ENCODE results near the gene DRAXIN. TPM values are rescaled to one million over a fixed set of nuclear protein-coding genes. Genes with fewer than 3 reads are reported as not detected.

DRAXIN gene
- total RNA-seq, 5 donors from 2014 or later (not counting 1 experiment from before 2014, with no cell fraction given), result 0.18 to 2.0 (median 0.23) TPM

DNA sequence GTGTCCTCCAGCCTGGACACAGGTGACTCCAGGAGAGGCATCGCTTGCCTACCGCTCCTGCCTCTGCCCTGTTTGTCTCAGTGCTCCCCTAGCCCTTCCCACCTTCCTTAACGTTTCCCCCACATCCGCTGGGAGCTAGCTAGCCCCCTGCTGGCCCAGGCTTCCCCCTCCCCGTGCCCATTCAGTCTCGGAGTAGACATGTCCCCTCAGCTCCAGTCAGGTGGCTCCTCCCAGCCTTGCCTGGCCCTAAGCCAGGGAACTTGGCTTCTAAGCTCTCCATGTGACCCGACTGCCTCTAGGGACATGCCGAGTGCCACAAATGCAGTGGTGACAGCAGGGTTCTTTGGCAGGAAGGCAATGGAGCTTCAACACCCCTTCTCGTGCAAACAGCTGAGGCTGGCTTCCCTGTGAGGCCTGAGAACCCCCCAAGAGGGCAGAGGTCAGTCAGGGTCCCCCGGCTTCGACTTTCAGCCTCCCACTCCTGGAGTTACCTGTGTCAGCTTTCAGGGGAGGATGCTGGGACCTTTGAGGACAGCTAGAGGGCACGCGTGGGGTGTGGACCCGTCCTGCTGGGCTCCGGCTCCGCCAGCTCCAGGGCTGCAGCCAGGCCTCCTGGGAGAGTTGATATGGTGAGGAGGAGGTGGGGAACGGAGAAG is 16.2 kb downstream of the DRAXIN start:
- Histone ChIP-seq H3K27me3 (replicated peaks in 1 of 2; ENCODE audit: control insufficient read depth in 2 of 2, extremely low read depth in 1 of 2, insufficient read depth in 2 of 2, low read length in 1 of 2) (peaks cover 2 to 55% of the 10 kb centered on the region in 2 experiments), H3K4me1 (ENCODE audit: control insufficient read depth in 1 of 2, extremely low read depth in 1 of 2, insufficient read depth in 2 of 2, low read length in 2 of 2) (peaks cover 0 to 7% of the 10 kb centered on the region in 2 experiments), H3K27ac (ENCODE audit: low read length) (no peak overlapping the region), H3K36me3 (ENCODE audit: control insufficient read depth in 2 of 2, extremely low read depth in 1 of 2, insufficient read depth in 1 of 2, low read length in 1 of 2) (no peaks in the 10 kb centered on the region), H3K4me3 (ENCODE audit: control insufficient read depth in 1 of 2, extremely low read depth in 1 of 2, low read length in 1 of 2) (no peak overlapping the region), H3K9me3 (no peaks in the 10 kb centered on the region)
- DNase-seq (no peak), ATAC-seq (replicated peaks in 1 of 4) (no peak)
- ChIA-PET CTCF (interaction anchor here in 1 of 2 donors (0.5 to 0.9 kb wide), 3 partner anchors 44 to 476 kb away, joined by 3 to 4 read pairs (median 3); partner anchors contain the start of gene FBXO6), POLR2A (no interaction called here)
- Mint-ChIP-seq H3K4me1 (no peaks in the 10 kb centered on the region), H3K27ac (no peak overlapping the region), H3K4me3 (no peak overlapping the region), H3K27me3 (peaks cover 5 to 10% of the 10 kb centered on the region in 2 donors), H3K36me3 (no peaks in the 10 kb centered on the region), H3K9me3 (no peaks in the 10 kb centered on the region)
- 66% methylated on average over 16 of the region's 17 CpGs for WGBS (ENCODE audit: insufficient coverage)

DNA sequence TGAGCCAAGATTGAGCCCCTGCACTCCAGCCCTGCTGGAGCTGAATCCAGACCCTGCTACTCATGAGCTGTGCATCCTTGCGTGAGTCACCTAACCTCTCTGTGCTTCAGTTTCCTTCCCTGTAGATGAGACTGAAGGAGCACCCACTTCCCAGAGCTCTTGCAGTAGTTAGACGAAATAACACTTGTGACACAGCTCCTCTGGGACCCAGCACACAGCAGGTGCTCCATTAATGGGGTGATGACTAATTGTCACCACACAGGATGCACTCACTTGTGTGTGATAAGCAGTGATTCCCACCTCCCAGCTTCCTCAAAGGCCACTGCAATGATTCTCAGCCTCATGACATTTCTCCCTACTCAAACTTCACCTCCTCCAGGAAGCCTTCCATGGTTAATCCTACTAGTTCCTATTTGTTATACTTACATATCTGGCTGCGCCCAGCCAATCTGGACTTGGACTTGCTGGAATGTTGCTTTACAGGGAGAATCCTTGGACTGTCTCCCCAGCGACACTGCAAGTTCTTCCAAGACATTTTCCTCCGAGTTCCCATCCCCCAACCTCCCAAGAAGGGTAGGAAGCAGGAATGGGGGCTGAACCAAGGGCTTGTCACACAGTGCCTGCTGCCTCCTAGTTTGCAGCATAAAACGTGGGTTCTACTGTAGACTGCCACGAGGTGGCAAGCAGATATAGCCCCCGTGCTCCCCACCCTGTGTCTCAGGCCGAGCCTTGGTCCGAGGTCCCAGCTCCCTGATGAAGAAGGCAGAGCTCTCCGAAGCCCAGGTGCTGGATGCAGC is 17.2 kb downstream of the DRAXIN start:
- H3K27me3 ChIP-seq (replicated peaks in 1 of 2; ENCODE audit: control insufficient read depth in 2 of 2, extremely low read depth in 1 of 2, insufficient read depth in 2 of 2, low read length in 1 of 2), result peaks cover 2 to 46% of the 10 kb centered on the region in 2 experiments
- H3K4me1 ChIP-seq (ENCODE audit: control insufficient read depth in 1 of 2, extremely low read depth in 1 of 2, insufficient read depth in 2 of 2, low read length in 2 of 2), result peaks cover 0 to 7% of the 10 kb centered on the region in 2 experiments
- Mint-ChIP-seq H3K9me3 (no peaks in the 10 kb centered on the region), H3K4me1 (no peaks in the 10 kb centered on the region), H3K27me3 (peaks cover 0 to 5% of the 10 kb centered on the region in 2 donors), H3K36me3 (no peaks in the 10 kb centered on the region), H3K27ac (peak overlapping the region in 1 of 2 donors; percentile 52), H3K4me3 (no peak overlapping the region)
- WGBS (ENCODE audit: insufficient coverage), result 70% methylated on average over 7 of the region's 11 CpGs
- no peaks in the 10 kb centered on the region for H3K36me3 ChIP-seq (ENCODE audit: control insufficient read depth in 2 of 2, extremely low read depth in 1 of 2, insufficient read depth in 1 of 2, low read length in 1 of 2)
- H3K9me3 ChIP-seq, result no peaks in the 10 kb centered on the region
- DNase-seq, result no peak
- no peak overlapping the region for H3K4me3 ChIP-seq (ENCODE audit: control insufficient read depth in 1 of 2, extremely low read depth in 1 of 2, low read length in 1 of 2)
- ChIA-PET CTCF (interaction anchor here in 1 of 2 donors (0.9 kb wide), 1 partner anchor 45 kb away, joined by 4 read pairs; the partner anchor contains the start of gene FBXO6), POLR2A (no interaction called here)
- no peak overlapping the region for H3K27ac ChIP-seq (ENCODE audit: low read length)
- no peak for ATAC-seq (replicated peaks in 1 of 4)

DNA sequence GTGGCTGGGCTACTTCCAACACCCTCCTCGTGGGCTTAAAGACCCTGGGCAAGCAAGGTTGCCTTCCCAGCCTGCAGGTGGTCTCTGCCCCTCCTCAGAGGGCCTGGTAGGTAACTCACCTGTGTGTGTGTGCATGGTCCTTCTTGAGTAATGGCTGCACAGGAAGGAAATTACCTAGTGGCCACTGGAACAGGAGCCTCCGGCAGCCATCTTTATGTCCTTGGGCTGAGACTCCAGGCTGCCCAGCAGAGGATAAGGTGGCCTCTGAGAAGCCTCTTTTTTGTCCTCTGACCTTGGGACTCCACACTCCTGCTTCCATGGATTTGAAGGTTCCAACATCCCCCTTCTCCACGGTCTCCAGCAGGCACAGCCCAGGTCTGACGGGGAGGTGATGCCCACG is 20.0 kb downstream of the DRAXIN start:
- H3K27ac ChIP-seq (ENCODE audit: low read length), result no peak overlapping the region
- H3K4me3 ChIP-seq (ENCODE audit: control insufficient read depth in 1 of 2, extremely low read depth in 1 of 2, low read length in 1 of 2), result no peak overlapping the region
- H3K9me3 Mint-ChIP-seq, result no peaks in the 10 kb centered on the region
- no peaks in the 10 kb centered on the region for H3K4me1 Mint-ChIP-seq
- WGBS (ENCODE audit: insufficient coverage), result 100% methylated on average over 2 of the region's 5 CpGs
- H3K36me3 Mint-ChIP-seq, result no peaks in the 10 kb centered on the region
- H3K4me1 ChIP-seq (ENCODE audit: control insufficient read depth in 1 of 2, extremely low read depth in 1 of 2, insufficient read depth in 2 of 2, low read length in 2 of 2), result peaks cover 0 to 7% of the 10 kb centered on the region in 2 experiments
- H3K4me3 Mint-ChIP-seq, result no peak overlapping the region
- no peaks in the 10 kb centered on the region for H3K9me3 ChIP-seq
- peaks cover 0 to 1% of the 10 kb centered on the region in 2 donors for H3K27me3 Mint-ChIP-seq
- ATAC-seq (replicated peaks in 1 of 4) (no peak), DNase-seq (no peak)
- H3K36me3 ChIP-seq (ENCODE audit: control insufficient read depth in 2 of 2, extremely low read depth in 1 of 2, insufficient read depth in 1 of 2, low read length in 1 of 2), result no peaks in the 10 kb centered on the region
- ChIA-PET CTCF (no interaction called here), POLR2A (no interaction called here)
- peaks cover 2 to 26% of the 10 kb centered on the region in 2 experiments for H3K27me3 ChIP-seq (replicated peaks in 1 of 2; ENCODE audit: control insufficient read depth in 2 of 2, extremely low read depth in 1 of 2, insufficient read depth in 2 of 2, low read length in 1 of 2)
- no peak overlapping the region for H3K27ac Mint-ChIP-seq

DNA sequence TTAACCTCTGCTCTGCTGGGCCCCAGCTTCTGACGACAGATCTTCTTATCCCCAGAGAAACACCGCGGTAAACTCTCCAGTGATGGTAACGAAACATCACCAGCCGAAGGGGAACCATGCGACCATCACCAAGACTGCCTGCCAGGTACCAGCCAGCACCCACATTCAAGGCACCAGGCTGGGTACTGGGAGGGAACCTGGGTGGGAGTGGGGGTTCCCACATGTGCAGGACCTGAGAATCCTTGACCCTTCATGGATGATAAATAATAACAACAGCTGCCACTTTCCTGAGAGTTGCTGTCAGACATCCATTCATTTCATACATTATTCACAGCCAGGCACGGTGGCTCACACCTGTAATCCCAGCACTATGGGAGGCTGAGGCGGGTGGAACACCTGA is 20.8 kb downstream of the DRAXIN start:
- Mint-ChIP-seq H3K4me1 (no peaks in the 10 kb centered on the region), H3K27me3 (peaks cover 0 to 1% of the 10 kb centered on the region in 2 donors), H3K9me3 (no peaks in the 10 kb centered on the region), H3K27ac (no peak overlapping the region), H3K36me3 (no peaks in the 10 kb centered on the region), H3K4me3 (no peak overlapping the region)
- no peak overlapping the region for H3K27ac ChIP-seq (ENCODE audit: low read length)
- WGBS (ENCODE audit: insufficient coverage), result 93% methylated on average over 5 of the region's 8 CpGs
- ChIA-PET CTCF (no interaction called here), POLR2A (no interaction called here)
- H3K36me3 ChIP-seq (ENCODE audit: control insufficient read depth in 2 of 2, extremely low read depth in 1 of 2, insufficient read depth in 1 of 2, low read length in 1 of 2), result no peaks in the 10 kb centered on the region
- peaks cover 2 to 26% of the 10 kb centered on the region in 2 experiments for H3K27me3 ChIP-seq (replicated peaks in 1 of 2; ENCODE audit: control insufficient read depth in 2 of 2, extremely low read depth in 1 of 2, insufficient read depth in 2 of 2, low read length in 1 of 2)
- no peak for DNase-seq
- peaks cover 0 to 7% of the 10 kb centered on the region in 2 experiments for H3K4me1 ChIP-seq (ENCODE audit: control insufficient read depth in 1 of 2, extremely low read depth in 1 of 2, insufficient read depth in 2 of 2, low read length in 2 of 2)
- no peak overlapping the region for H3K4me3 ChIP-seq (ENCODE audit: control insufficient read depth in 1 of 2, extremely low read depth in 1 of 2, low read length in 1 of 2)
- ATAC-seq (replicated peaks in 1 of 4), result no peak
- no peaks in the 10 kb centered on the region for H3K9me3 ChIP-seq

DNA sequence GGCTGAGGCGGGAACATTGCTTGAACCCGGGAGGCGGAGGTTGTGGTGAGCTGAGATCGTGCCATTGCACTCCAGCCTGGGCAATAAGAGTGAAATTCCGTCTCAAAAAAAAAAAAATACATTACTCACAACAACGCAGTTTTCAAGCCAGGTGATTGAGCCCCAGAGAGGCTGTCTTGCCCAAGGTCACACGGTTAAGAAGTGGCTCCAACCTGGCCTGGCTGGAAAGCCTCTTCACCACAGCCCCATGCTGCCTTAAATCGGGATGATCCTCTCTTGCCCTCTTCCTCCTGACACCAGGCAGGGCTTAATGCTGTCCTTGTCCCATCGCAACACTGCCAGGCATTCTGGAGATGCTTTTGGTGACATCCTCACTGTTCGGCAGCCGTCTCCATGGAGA is 21.6 kb downstream of the DRAXIN start:
- peaks cover 0 to 1% of the 10 kb centered on the region in 2 donors for H3K27me3 Mint-ChIP-seq
- CTCF ChIA-PET, result no interaction called here
- H3K4me1 Mint-ChIP-seq, result no peaks in the 10 kb centered on the region
- H3K27me3 ChIP-seq (replicated peaks in 1 of 2; ENCODE audit: control insufficient read depth in 2 of 2, extremely low read depth in 1 of 2, insufficient read depth in 2 of 2, low read length in 1 of 2), result peaks cover 2 to 22% of the 10 kb centered on the region in 2 experiments
- no peaks in the 10 kb centered on the region for H3K9me3 ChIP-seq
- no peak overlapping the region for H3K27ac ChIP-seq (ENCODE audit: low read length)
- H3K9me3 Mint-ChIP-seq, result no peaks in the 10 kb centered on the region
- H3K4me3 ChIP-seq (ENCODE audit: control insufficient read depth in 1 of 2, extremely low read depth in 1 of 2, low read length in 1 of 2), result no peak overlapping the region
- 83% methylated on average over 7 of the region's 11 CpGs for WGBS (ENCODE audit: insufficient coverage)
- no peak overlapping the region for H3K27ac Mint-ChIP-seq
- POLR2A ChIA-PET, result interaction anchor here in 1 of 2 donors (0.7 kb wide), 1 partner anchor 1970 kb away, joined by 3 read pairs; no protein-coding TSS in a partner anchor
- ATAC-seq (replicated peaks in 1 of 4) (no peak), DNase-seq (no peak)
- H3K4me3 Mint-ChIP-seq, result no peak overlapping the region
- H3K36me3 ChIP-seq (ENCODE audit: control insufficient read depth in 2 of 2, extremely low read depth in 1 of 2, insufficient read depth in 1 of 2, low read length in 1 of 2), result no peaks in the 10 kb centered on the region
- H3K4me1 ChIP-seq (ENCODE audit: control insufficient read depth in 1 of 2, extremely low read depth in 1 of 2, insufficient read depth in 2 of 2, low read length in 2 of 2), result peaks cover 0 to 4% of the 10 kb centered on the region in 2 experiments
- no peaks in the 10 kb centered on the region for H3K36me3 Mint-ChIP-seq

DNA sequence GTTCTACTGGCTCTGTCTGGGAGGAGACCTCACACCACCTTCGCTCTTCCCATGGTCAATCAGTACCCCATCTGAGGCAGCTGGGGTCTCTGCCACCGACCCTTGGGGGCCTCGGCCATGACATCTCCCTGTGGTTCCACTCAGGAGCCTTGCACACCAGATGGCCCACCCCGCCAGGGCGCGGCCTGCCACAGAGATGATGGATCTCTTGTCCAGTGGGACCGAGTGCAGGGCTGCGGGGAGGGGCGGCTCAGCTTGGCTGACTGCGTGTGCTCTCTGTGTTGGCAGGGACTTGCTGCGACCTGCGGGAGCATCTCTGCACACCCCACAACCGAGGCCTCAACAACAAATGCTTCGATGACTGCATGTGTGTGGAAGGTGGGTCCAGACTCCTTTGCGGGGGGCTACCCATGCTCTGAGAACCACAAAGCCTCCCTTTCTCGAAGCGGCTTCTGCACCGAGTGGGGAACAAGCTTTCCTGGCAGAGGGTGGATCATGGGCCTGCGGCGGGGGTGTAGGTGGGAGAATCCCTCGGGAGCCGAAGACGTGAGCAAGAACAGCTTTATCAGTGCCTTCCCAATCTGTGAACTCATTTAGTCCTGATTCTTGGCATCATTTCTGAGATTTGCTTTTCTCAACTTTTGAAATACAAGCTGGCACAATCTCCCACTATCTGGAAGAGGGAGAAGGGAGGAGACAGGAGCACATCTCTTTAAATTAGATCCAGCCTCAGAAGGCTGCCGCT is 23.5 kb downstream of the DRAXIN start:
- DNase-seq (no peak), ATAC-seq (replicated peaks in 1 of 4) (no peak)
- Mint-ChIP-seq H3K36me3 (no peaks in the 10 kb centered on the region), H3K27ac (no peak overlapping the region), H3K9me3 (no peaks in the 10 kb centered on the region), H3K27me3 (peaks cover 0 to 1% of the 10 kb centered on the region in 2 donors), H3K4me3 (no peak overlapping the region), H3K4me1 (peaks cover 12 to 14% (median 13%) of the 10 kb centered on the region in 3 donors)
- WGBS (ENCODE audit: insufficient coverage), result 92% methylated on average over 16 of the region's 24 CpGs
- Histone ChIP-seq H3K4me3 (ENCODE audit: control insufficient read depth in 1 of 2, extremely low read depth in 1 of 2, low read length in 1 of 2) (no peak overlapping the region), H3K36me3 (ENCODE audit: control insufficient read depth in 2 of 2, extremely low read depth in 1 of 2, insufficient read depth in 1 of 2, low read length in 1 of 2) (no peaks in the 10 kb centered on the region), H3K4me1 (ENCODE audit: control insufficient read depth in 1 of 2, extremely low read depth in 1 of 2, insufficient read depth in 2 of 2, low read length in 2 of 2) (peaks cover 0 to 21% of the 10 kb centered on the region in 2 experiments), H3K27me3 (replicated peaks in 1 of 2; ENCODE audit: control insufficient read depth in 2 of 2, extremely low read depth in 1 of 2, insufficient read depth in 2 of 2, low read length in 1 of 2) (peaks cover 0 to 15% of the 10 kb centered on the region in 2 experiments), H3K9me3 (no peaks in the 10 kb centered on the region), H3K27ac (ENCODE audit: low read length) (no peak overlapping the region)
- ChIA-PET POLR2A (no interaction called here), CTCF (interaction anchor here in 1 of 2 donors (1.0 kb wide), 2 partner anchors 62 to 65 kb away, joined by 3 read pairs; no protein-coding TSS in a partner anchor)
